Spleen (tissue), 7 donors: ENCODE measurements around the gene WSCD2.

Experiments
- CTCF ChIP-seq, 11 experiments: fragments of 200-600 bp in 7 of 11; fragments of 450-650 bp in 4 of 11; sonication (generic) in 4 of 11; IDR thresholded peaks in 8 of 11; conservative IDR thresholded peaks in 3 of 11; 1 replicate in 7 of 11; 2 replicates in 4 of 11; pipeline versions ENCODE4 v1.4.0 to v1.8.0; 2016 to 2021; ENCODE audit warnings: antibody characterized with exemption in 11 of 11, inconsistent platforms in 4 of 11, mild to moderate bottlenecking in 1 of 11
- POLR2A ChIP-seq, 3 donors: fragments of 450-650 bp; IDR thresholded peaks; one replicate each; pipeline ENCODE4 v1.5.1; 2017; ENCODE audit warnings: antibody characterized with exemption in 3 of 3, mild to moderate bottlenecking in 1 of 3
- donor health status: DM: no; HTN: no; CAD: no; lungs with moderate emphysema.
- donor health status: DM: no; HTN: no; CAD: no.
- donor health status: DM: no; HTN: no; CAD: no.

DNA sequence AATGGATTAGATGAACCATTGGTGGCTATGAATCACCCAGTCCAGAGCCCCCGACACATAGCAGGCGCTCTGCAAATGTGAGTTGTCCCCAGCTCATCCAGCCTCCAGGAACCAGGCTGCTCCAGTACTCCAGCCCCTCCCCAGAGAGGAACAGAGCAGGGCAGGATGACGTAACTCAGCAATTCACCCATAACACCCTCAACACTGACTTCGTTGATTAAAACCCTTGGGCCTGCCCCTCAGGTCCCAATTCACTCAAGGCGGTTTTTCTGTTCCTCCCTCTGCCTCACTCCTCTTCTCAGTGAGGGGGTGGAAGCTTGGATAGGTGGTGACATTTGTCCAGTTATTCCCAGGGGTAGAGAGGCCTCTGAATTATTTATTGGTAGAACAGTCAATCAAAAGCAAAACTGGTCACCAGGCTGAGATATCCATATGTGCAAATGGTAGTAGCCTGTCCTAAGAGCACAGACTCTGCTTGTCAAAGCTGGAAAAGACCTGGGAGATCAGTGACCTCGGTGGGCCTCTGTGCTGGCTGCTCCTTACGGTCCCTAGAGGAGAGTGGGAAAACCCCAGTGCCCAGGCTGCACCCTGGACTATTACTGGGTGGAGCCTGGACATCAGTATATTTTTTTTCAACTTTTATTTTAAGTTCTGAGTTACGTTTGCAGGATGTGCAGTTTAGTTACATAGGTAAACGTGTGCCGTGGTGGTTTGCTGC, 113.1 kb downstream of the WSCD2 start:
- TF ChIP-seq CTCF (IDR thresholded peaks at IDR 0.05 in 8 of 11, conservative IDR thresholded peaks at IDR 0.05 in 3 of 11) (no peak), POLR2A (IDR thresholded peaks at IDR 0.05) (no peak)
